ENCODE data around the gene HEY2.
A peak's percentile ranks its signal among the peaks of the same experiment; 100 is the strongest.

The HEY2 gene

GRCh38 chr6:125745281-125746018, 4.0 kb upstream of the HEY2 start:
- DNase-seq = no peak

GRCh38 chr6:125746019-125746414, 3.4 kb upstream of the HEY2 start:
- no peak for DNase-seq

- DNase-seq = peak; percentile 65
Observed at GRCh38 chr6:125746731-125747588, 2.5 kb upstream of the HEY2 start.

GRCh38 chr6:125747589-125748405, 1.6 kb upstream of the HEY2 start:
- no peak for DNase-seq

GRCh38 chr6:125748406-125749172, 843 bp upstream of the HEY2 start:
- peak; percentile 24 for DNase-seq

GRCh38 chr6:125749865-125750691, 646 bp downstream of the HEY2 start:
- DNase-seq = peak; percentile 52

- no peak for DNase-seq
Observed at GRCh38 chr6:125750692-125751333, 1.4 kb downstream of the HEY2 start.

- no peak for DNase-seq
Observed at GRCh38 chr6:125751334-125751916, 2.0 kb downstream of the HEY2 start.

GRCh38 chr6:125752773-125753172, 3.3 kb downstream of the HEY2 start:
- no peak for DNase-seq

- DNase-seq = peak; percentile 51
Observed at GRCh38 chr6:125753218-125753936, 3.9 kb downstream of the HEY2 start.

GRCh38 chr6:125753937-125754259, 4.5 kb downstream of the HEY2 start:
- DNase-seq = no peak

- DNase-seq = no peak
Observed at GRCh38 chr6:125754566-125754965, 5.1 kb downstream of the HEY2 start.

- DNase-seq = no peak
Observed at GRCh38 chr6:125759184-125759902, 9.9 kb downstream of the HEY2 start.

GRCh38 chr6:125759959-125760457, 10.6 kb downstream of the HEY2 start:
- DNase-seq = no peak

- DNase-seq = no peak
Observed at GRCh38 chr6:125764121-125764671, 14.8 kb downstream of the HEY2 start.

- no peak for DNase-seq
Observed at GRCh38 chr6:125765944-125766343, 16.5 kb downstream of the HEY2 start.

GRCh38 chr6:125766641-125767040, 17.2 kb downstream of the HEY2 start:
- no peak for DNase-seq

GRCh38 chr6:125769147-125769783, 19.8 kb downstream of the HEY2 start:
- no peak for DNase-seq

Measured in hematopoietic multipotent progenitor cell treated with erythropoietin and hydrocortisone succinate and interleukin-3 and kit ligand, for 8 days (in vitro differentiated cells).